Measurements from ENCODE around the gene THBS3. TPM values are rescaled to one million over a fixed set of nuclear protein-coding genes. Genes with fewer than 3 reads are reported as not detected.

The THBS3 gene
- polyA plus RNA-seq, 1 donor (not counting 4 experiments of a cell fraction or from before 2014, with no cell fraction given) = 16.2 TPM

DNA sequence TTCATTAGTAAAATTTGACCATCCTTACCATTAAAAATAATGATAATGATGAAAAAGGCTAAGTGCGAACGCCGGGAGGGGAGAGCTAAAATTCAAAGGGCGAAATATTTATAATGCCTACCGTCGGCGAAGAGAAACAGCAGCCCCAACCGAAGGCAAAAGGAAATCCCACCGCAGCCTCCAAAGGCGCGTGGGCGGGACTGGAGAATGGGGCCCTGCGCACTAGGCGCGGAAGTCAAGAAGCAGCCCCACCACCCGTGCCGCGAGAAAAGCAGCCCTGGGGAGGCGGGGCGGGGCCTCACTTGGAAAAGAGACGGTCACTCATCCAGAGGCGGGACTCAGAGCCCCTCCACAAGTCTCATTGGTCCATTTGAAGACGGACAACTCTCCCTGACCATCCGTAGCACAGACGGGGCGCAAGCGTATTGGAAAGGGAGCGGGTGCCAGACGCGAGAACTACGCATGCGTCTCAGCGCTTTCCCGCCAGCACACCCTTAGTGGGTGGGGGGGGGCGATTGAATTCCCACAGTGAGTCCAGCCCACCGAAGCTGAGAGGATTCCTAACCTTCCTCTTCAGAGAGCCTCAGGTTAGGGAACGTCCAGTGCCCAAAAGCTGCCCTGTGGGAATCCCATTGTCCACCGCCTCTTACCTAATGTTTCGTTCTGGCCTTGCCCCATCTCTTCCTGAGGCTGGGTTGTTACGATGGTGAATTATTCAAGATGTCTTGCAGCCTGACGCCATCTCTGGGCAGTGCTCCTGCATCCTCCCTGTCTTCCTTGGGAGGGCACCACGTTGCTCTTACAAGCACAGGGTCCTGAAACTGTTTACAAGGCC, 19.8 kb upstream of the THBS3 start:
- no peak for TF ChIP-seq EZH2 (IDR thresholded peaks at IDR 0.05; ENCODE audit: low read length)
- TF ChIP-seq, protein P1, sequence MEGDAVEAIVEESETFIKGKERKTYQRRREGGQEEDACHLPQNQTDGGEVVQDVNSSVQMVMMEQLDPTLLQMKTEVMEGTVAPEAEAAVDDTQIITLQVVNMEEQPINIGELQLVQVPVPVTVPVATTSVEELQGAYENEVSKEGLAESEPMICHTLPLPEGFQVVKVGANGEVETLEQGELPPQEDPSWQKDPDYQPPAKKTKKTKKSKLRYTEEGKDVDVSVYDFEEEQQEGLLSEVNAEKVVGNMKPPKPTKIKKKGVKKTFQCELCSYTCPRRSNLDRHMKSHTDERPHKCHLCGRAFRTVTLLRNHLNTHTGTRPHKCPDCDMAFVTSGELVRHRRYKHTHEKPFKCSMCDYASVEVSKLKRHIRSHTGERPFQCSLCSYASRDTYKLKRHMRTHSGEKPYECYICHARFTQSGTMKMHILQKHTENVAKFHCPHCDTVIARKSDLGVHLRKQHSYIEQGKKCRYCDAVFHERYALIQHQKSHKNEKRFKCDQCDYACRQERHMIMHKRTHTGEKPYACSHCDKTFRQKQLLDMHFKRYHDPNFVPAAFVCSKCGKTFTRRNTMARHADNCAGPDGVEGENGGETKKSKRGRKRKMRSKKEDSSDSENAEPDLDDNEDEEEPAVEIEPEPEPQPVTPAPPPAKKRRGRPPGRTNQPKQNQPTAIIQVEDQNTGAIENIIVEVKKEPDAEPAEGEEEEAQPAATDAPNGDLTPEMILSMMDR (optimal IDR thresholded peaks at IDR 0.05 in 1 of 3, IDR thresholded peaks at IDR 0.05 in 1 of 3, conservative IDR thresholded peaks at IDR 0.05 in 1 of 3; ENCODE audit: extremely low read depth in 1 of 3, insufficient read depth in 2 of 3, low read length in 3 of 3) = no peak
- Histone ChIP-seq H3K27ac (ENCODE audit: control insufficient read depth, insufficient read depth, low read length) (peak overlapping the region; percentile 87), H3K9me1 (ENCODE audit: control insufficient read depth, extremely low read depth, insufficient read depth, low read length) (peaks cover 3% of the 10 kb centered on the region), H3K9ac (ENCODE audit: control insufficient read depth, extremely low read depth, insufficient read depth, low read length) (peak overlapping the region; percentile 90), H3K36me3 (ENCODE audit: control insufficient read depth in 2 of 2, extremely low read depth in 1 of 2, insufficient read depth in 2 of 2, low read length in 2 of 2) (no peaks in the 10 kb centered on the region), H2AFZ (ENCODE audit: control insufficient read depth, low read length) (peak overlapping the region; percentile 98), H3K4me1 (ENCODE audit: control insufficient read depth, extremely low read depth, insufficient read depth, low read length) (peaks cover 37% of the 10 kb centered on the region), H3K9me3 (ENCODE audit: control insufficient read depth, low read depth, low read length) (no peaks in the 10 kb centered on the region), H3K79me2 (ENCODE audit: control insufficient read depth, insufficient read depth, low read length) (peaks cover 13% of the 10 kb centered on the region), H4K20me1 (ENCODE audit: control insufficient read depth, extremely low read depth, insufficient read depth, low read length) (no peaks in the 10 kb centered on the region), H3K27me3 (ENCODE audit: control insufficient read depth, extremely low read depth, insufficient read depth, low read length) (no peaks in the 10 kb centered on the region), H3K4me2 (ENCODE audit: control insufficient read depth, extremely low read depth, insufficient read depth, low read depth, low read length) (peak overlapping the region; percentile 87), H3K4me3 (ENCODE audit: control insufficient read depth in 2 of 3, extremely low read depth in 1 of 3, insufficient read depth in 2 of 3, low read depth in 1 of 3, low read length in 3 of 3) (peak overlapping the region; percentile 55 to 94 (median 94))
- peak; percentile 97 for DNase-seq (ENCODE audit: low read depth, low spot score)
- dilution Hi-C loops (cut with MboI; ENCODE audit: extremely low pct_ligation_motif_present, low sequenced_read_pairs) = no loop called here
- FAIRE-seq = peak; percentile 9

DNA sequence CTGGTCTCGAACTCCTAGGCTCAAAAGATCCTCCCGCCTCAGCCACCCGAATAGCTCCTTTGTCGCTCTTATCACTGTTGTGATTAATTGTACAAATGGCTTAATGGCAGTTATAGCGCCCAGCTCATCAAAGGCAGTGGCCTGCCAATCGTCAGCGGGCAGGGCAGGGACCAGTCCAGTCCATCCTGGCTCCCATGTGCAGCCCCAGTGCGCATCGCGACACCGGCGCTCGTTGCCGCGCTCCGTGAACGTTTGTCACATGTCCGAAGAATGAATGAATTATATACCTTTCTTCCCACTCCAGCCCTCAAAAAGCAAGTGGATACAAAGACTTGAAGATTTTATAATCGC, 19.2 kb upstream of the THBS3 start:
- peaks cover 3% of the 10 kb centered on the region for H3K9me1 ChIP-seq (ENCODE audit: control insufficient read depth, extremely low read depth, insufficient read depth, low read length)
- peaks cover 37% of the 10 kb centered on the region for H3K4me1 ChIP-seq (ENCODE audit: control insufficient read depth, extremely low read depth, insufficient read depth, low read length)
- H3K9me3 ChIP-seq (ENCODE audit: control insufficient read depth, low read depth, low read length) = no peaks in the 10 kb centered on the region
- no peaks in the 10 kb centered on the region for H3K27me3 ChIP-seq (ENCODE audit: control insufficient read depth, extremely low read depth, insufficient read depth, low read length)
- peak overlapping the region; percentile 87 for H3K4me2 ChIP-seq (ENCODE audit: control insufficient read depth, extremely low read depth, insufficient read depth, low read depth, low read length)
- peak overlapping the region; percentile 55 to 94 (median 94) for H3K4me3 ChIP-seq (ENCODE audit: control insufficient read depth in 2 of 3, extremely low read depth in 1 of 3, insufficient read depth in 2 of 3, low read depth in 1 of 3, low read length in 3 of 3)
- peak overlapping the region; percentile 87 for H3K27ac ChIP-seq (ENCODE audit: control insufficient read depth, insufficient read depth, low read length)
- dilution Hi-C loops (cut with MboI; ENCODE audit: extremely low pct_ligation_motif_present, low sequenced_read_pairs) = no loop called here
- DNase-seq (ENCODE audit: low read depth, low spot score) (no peak), FAIRE-seq (no peak)
- peak overlapping the region; percentile 90 for H3K9ac ChIP-seq (ENCODE audit: control insufficient read depth, extremely low read depth, insufficient read depth, low read length)
- no peaks in the 10 kb centered on the region for H4K20me1 ChIP-seq (ENCODE audit: control insufficient read depth, extremely low read depth, insufficient read depth, low read length)
- H2AFZ ChIP-seq (ENCODE audit: control insufficient read depth, low read length) = peak overlapping the region; percentile 71
- peaks cover 13% of the 10 kb centered on the region for H3K79me2 ChIP-seq (ENCODE audit: control insufficient read depth, insufficient read depth, low read length)
- no peaks in the 10 kb centered on the region for H3K36me3 ChIP-seq (ENCODE audit: control insufficient read depth in 2 of 2, extremely low read depth in 1 of 2, insufficient read depth in 2 of 2, low read length in 2 of 2)
- TF ChIP-seq, protein P1 (optimal IDR thresholded peaks at IDR 0.05 in 1 of 3, IDR thresholded peaks at IDR 0.05 in 1 of 3, conservative IDR thresholded peaks at IDR 0.05 in 1 of 3; ENCODE audit: extremely low read depth in 1 of 3, insufficient read depth in 2 of 3, low read length in 3 of 3) = no peak
- TF ChIP-seq EZH2 (IDR thresholded peaks at IDR 0.05; ENCODE audit: low read length) = no peak
